HL-60 (cell line): ENCODE data around the gene TBC1D20.

Experiments used
- DNase-seq, 2 experiments: peaks; one replicate each; pipeline ENCODE4 v3.0.0-alpha.2; 2010 to 2020; ENCODE audit warnings: low read depth in 1 of 2, low spot score in 1 of 2
- H3K27ac ChIP-seq: fragments of 250-450 bp; sonication (Bioruptor Pico); replicated peaks from 2 replicates; pipeline ENCODE4 v1.5.1; 2020; ENCODE audit warnings: mild to moderate bottlenecking, moderate library complexity
- H3K27me3 ChIP-seq: fragments of 250-450 bp; sonication (Bioruptor Pico); 2 replicates; pipeline ENCODE4 v1.5.1; 2021; ENCODE audit warnings: mild to moderate bottlenecking, moderate library complexity; ENCODE audit not compliant: insufficient read depth, poor library complexity, severe bottlenecking
- H3K4me3 ChIP-seq: replicated peaks from 2 replicates; pipeline ENCODE4 v1.5.1; 2011; ENCODE audit warnings: mild to moderate bottlenecking, control low read depth, low read length; ENCODE audit not compliant: insufficient read depth
- CTCF ChIP-seq: IDR thresholded peaks from one replicate; pipeline ENCODE4 v1.5.1; 2011; ENCODE audit warnings: low read length, control low read depth, inconsistent platforms; ENCODE audit not compliant: insufficient read depth
- GABPA ChIP-seq: IDR thresholded peaks from 2 replicates; pipeline ENCODE4 v1.6.1; 2012; ENCODE audit warnings: low read depth
- POLR2AphosphoS5 ChIP-seq: IDR thresholded peaks from 2 replicates; pipeline ENCODE4 v1.6.1; 2012; ENCODE audit warnings: low read depth
- SPI1 ChIP-seq: IDR thresholded peaks from 2 replicates; pipeline ENCODE4 v1.6.1; 2012; ENCODE audit warnings: low read depth, mild to moderate bottlenecking, borderline replicate concordance
- TF ChIP-seq, protein P1 (sequence below): IDR thresholded peaks from 2 replicates; pipeline ENCODE4 v1.6.1; 2012; ENCODE audit warnings: low read depth; ENCODE audit not compliant: insufficient replicate concordance

Gene TBC1D20

GRCh38 chr20:440636-441035 is 21.7 kb downstream of the TBC1D20 start:
- Histone ChIP-seq H3K4me3 (no peak overlapping the region), H3K27ac (no peak overlapping the region), H3K27me3 (no peaks in the 10 kb centered on the region)
- no peak for DNase-seq
- TF ChIP-seq CTCF, result no peak
- TF ChIP-seq SPI1, result no peak
- no peak for TF ChIP-seq GABPA

GRCh38 chr20:440148-440547 is 22.2 kb downstream of the TBC1D20 start:
- no peak overlapping the region for H3K4me3 ChIP-seq
- no peak for DNase-seq
- no peaks in the 10 kb centered on the region for H3K27me3 ChIP-seq
- no peak overlapping the region for H3K27ac ChIP-seq
- TF ChIP-seq GABPA (no peak), POLR2AphosphoS5 (no peak), CTCF (no peak)
- TF ChIP-seq, protein P1, sequence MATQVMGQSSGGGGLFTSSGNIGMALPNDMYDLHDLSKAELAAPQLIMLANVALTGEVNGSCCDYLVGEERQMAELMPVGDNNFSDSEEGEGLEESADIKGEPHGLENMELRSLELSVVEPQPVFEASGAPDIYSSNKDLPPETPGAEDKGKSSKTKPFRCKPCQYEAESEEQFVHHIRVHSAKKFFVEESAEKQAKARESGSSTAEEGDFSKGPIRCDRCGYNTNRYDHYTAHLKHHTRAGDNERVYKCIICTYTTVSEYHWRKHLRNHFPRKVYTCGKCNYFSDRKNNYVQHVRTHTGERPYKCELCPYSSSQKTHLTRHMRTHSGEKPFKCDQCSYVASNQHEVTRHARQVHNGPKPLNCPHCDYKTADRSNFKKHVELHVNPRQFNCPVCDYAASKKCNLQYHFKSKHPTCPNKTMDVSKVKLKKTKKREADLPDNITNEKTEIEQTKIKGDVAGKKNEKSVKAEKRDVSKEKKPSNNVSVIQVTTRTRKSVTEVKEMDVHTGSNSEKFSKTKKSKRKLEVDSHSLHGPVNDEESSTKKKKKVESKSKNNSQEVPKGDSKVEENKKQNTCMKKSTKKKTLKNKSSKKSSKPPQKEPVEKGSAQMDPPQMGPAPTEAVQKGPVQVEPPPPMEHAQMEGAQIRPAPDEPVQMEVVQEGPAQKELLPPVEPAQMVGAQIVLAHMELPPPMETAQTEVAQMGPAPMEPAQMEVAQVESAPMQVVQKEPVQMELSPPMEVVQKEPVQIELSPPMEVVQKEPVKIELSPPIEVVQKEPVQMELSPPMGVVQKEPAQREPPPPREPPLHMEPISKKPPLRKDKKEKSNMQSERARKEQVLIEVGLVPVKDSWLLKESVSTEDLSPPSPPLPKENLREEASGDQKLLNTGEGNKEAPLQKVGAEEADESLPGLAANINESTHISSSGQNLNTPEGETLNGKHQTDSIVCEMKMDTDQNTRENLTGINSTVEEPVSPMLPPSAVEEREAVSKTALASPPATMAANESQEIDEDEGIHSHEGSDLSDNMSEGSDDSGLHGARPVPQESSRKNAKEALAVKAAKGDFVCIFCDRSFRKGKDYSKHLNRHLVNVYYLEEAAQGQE, result no peak

DNA sequence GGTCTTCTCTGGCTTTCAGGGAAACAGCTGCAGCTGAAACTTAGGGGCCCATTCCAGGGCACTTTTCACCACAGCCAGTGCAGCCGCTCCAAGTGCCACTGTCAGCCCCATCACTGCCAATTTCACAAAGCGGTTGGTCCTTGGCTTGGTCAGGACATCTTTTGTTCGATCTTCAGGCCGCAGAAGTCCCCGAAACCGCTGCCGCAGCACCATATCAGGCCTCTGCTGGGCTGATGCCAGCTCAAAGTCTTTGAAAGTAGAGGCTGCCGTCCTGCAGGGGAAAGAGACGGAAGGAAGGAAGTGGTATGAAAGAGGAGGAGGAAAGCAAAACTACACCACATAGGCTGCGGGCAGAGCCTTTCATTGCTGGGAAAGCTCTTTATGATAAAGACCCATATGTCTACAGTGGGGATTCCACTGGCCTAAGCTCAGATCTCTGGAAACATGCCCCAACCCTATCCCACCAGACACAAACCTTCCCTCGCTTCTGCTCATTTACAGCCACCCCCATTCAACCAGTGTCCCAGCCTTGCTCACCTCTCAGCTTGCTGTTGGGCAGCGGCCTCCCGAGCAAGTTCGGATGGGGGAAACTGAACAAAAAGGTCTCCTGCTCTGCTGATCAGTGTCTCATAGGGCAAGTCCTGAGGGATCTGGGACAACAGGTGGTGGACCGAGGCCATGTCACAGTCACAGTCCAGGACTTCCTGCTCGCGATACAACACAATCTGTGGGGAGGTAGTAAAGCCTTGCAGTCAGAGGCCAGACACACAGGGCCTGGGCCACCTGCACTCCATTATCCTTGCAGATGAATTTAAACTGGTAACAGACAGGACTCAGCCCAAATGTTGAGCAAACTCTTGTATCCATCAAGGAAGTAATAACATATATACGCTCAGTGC is 23.5 kb downstream of the TBC1D20 start:
- Histone ChIP-seq H3K27me3 (no peaks in the 10 kb centered on the region), H3K4me3 (no peak overlapping the region), H3K27ac (peak overlapping the region; percentile 52)
- peak; percentile 86 for TF ChIP-seq SPI1
- TF ChIP-seq, protein P1, result no peak
- no peak for TF ChIP-seq CTCF
- peak; percentile 60 for TF ChIP-seq POLR2AphosphoS5
- peak; percentile 21; the same call in 1 of the 2 replicates for TF ChIP-seq GABPA
- DNase-seq, result peak; percentile 38 to 80
